Heart left ventricle (tissue), 16 donors: Measurements from ENCODE around the gene LRRC46. TPM values are rescaled to one million over a fixed set of nuclear protein-coding genes. Genes with fewer than 3 reads are reported as not detected.

Source experiments
- ATAC-seq, 4 donors: fragments of 200-7000 bp; cut with Tn5 transposase; one replicate each; pipeline ENCODE4 v1.9.1; 2020 to 2022; ENCODE audit warnings: moderate library complexity in 4 of 4, mild to moderate bottlenecking in 3 of 4, moderate number of reproducible peaks in 1 of 4
- DNase-seq, 5 donors: peaks; one replicate each; pipeline ENCODE4 v3.0.0-alpha.2; 2020
- H3K27ac ChIP-seq, 12 donors: fragments of 200-600 bp; sonication (generic) in 4 of 12; one replicate each; pipeline versions ENCODE4 v1.5.0 to v1.8.0; 2016 to 2022; ENCODE audit warnings: mild to moderate bottlenecking in 2 of 12
- H3K27me3 ChIP-seq, 9 donors: fragments of 200-600 bp; sonication (generic) in 2 of 9; one replicate each; pipeline versions ENCODE4 v1.5.1 to v1.8.0; 2016 to 2022; ENCODE audit warnings: mild to moderate bottlenecking in 3 of 9
- H3K36me3 ChIP-seq, 9 donors: fragments of 200-600 bp; sonication (generic) in 2 of 9; one replicate each; pipeline versions ENCODE4 v1.5.0 to v1.8.0; 2018 to 2022; ENCODE audit warnings: mild to moderate bottlenecking in 2 of 9
- H3K4me1 ChIP-seq, 12 donors: fragments of 200-600 bp; sonication (generic) in 4 of 12; one replicate each; pipeline versions ENCODE4 v1.5.0 to v1.8.0; 2016 to 2022; ENCODE audit warnings: mild to moderate bottlenecking in 3 of 12
- H3K4me3 ChIP-seq, 12 donors: fragments of 200-600 bp; sonication (generic) in 4 of 12; one replicate each; pipeline versions ENCODE4 v1.5.0 to v1.8.0; 2017 to 2022; ENCODE audit warnings: mild to moderate bottlenecking in 9 of 12, moderate library complexity in 4 of 12
- H3K9me3 ChIP-seq, 12 donors: fragments of 200-600 bp; sonication (generic) in 4 of 12; one replicate each; pipeline versions ENCODE4 v1.5.0 to v1.8.0; 2016 to 2022; ENCODE audit warnings: mild to moderate bottlenecking in 1 of 12
- POLR2A ChIP-seq, 2 donors: fragments of 450-650 bp; IDR thresholded peaks; one replicate each; pipeline ENCODE4 v1.6.1; 2017; ENCODE audit warnings: antibody characterized with exemption in 2 of 2, mild to moderate bottlenecking in 2 of 2, moderate library complexity in 2 of 2
- WGBS, 4 donors: extraction: QIAGEN DNeasy Blood & Tissue Kit in 2 of 4; methylation state at CpG; one replicate each; pipeline versions ENCODE4 v1.1.5 to v1.1.7; 2013 to 2018; 5-methylcytosine and 5-hydroxymethylcytosine counted together
- intact Hi-C, 10 donors: fragments of 100-400 bp; cut with DNase I; formaldehyde crosslinking; loops; one replicate each; pipeline versions ENCODE4 v1.11.1 to v1.14.2; 2022
- polyA plus RNA-seq, 2 donors: library from polyadenylated mRNA; stranded (reverse); fragments of 200-250 nt; gene quantifications; one replicate each; pipeline ENCODE4 v1.2.3, GENCODE V29; 2013
- total RNA-seq, 9 donors: library from RNA; depleted of rRNA in 2 of 9; stranded (reverse); fragments of >200 nt in 2 of 9; fragmentation: NEBNext Ultra II Directional in 3 of 9; extraction: Animal tissue kit (Norgen Biotek cat#: 25700) in 3 of 9; gene quantifications; one replicate each; pipeline versions ENCODE4 v1.1.0 to v1.2.4, GENCODE V29; 2016 to 2023
- TF ChIP-seq, protein P1 (sequence below), 12 donors: fragments of 200-600 bp; sonication (generic) in 4 of 12; IDR thresholded peaks; one replicate each; pipeline versions ENCODE4 v1.5.0 to v1.8.0; 2018 to 2022; ENCODE audit warnings: antibody characterized with exemption in 12 of 12, mild to moderate bottlenecking in 5 of 12
- donor health status: ischemic (EF 13 %, LVEDD 7.1; RV severe dilation, severe dysfunction).
- donor health status: healthy with polysubstance abuse.
- donor health status: DM: no; HTN: yes; CAD: no.
- donor health status: DM: no; HTN: no; CAD: no.
- donor health status: ischemic (EF 25% LVEDD 6.9; RV normal size, moderate dysfunction).
- donor health status: ischemic (EF 25% LVEDD 5.7; RV mildly dilated, moderate dysfunction).
- donor health status: healthy.
- donor health status: DM: yes; HTN: yes; CAD: no.
- donor health status: ischemic (EF 35%, LVEDD 5.7; RV mildly dilated, moderate dysfunction).
- donor health status: nonischemic (EF 11% LVEDD 7.7; RV severe dilation, severe dysfunction).
- donor health status: DM: yes; HTN: yes; CAD: no.
- donor health status: PGD.
- donor health status: ischemic (EF 29% LVEDD 5.4; RV normal size, mild dysfunction).
- donor health status: nonischemic (EF 23%, LVEDD 6.1; RV moderate dilation, normal function).

LRRC46 gene
- total and polyA plus RNA-seq, 11 donors, result 0.17 to 0.44 (median 0.32) TPM; not detected in 2

DNA sequence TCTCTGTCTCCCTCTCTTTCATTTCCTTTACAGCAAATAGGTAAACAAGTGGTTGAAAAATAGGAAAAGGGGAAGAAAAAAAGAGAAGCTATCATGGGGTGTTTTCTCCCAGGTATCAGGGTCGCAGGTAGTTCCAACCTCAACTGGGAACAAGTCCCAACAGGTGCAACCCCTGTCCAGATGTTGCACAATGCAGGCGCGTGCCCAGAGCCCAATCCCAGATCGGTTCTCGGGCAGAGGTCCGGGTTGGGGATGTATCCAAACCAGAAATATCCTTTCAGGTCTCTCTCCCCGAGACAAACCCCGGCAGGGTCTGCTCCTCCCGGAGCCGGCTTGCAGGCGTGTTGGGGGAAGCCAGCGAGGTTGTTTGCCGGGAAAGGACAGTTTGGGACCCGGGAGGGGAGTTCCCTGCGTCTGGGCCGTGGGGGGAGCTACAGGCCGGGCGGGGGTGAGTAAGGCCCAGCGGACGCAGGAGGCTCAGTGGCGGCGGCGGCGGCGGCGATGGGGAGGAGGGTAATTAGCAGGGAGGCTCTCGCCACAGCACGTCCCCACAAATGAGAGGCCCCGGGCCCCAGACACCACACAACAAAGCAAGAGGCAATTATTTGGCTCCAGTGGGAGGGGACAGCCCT, 40.7 kb downstream of the LRRC46 start:
- Histone ChIP-seq H3K9me3 (no peaks in the 10 kb centered on the region), H3K4me3 (no peak overlapping the region), H3K27me3 (peaks cover 0 to 81% (median 18%) of the 10 kb centered on the region in 9 donors), H3K36me3 (no peaks in the 10 kb centered on the region), H3K4me1 (peaks cover 0 to 8% (median 0%) of the 10 kb centered on the region in 12 donors), H3K27ac (no peak overlapping the region)
- intact Hi-C loops, result no loop called here
- DNase-seq, result peak in 1 of 5 donors; percentile 60
- no peak for TF ChIP-seq POLR2A (IDR thresholded peaks at IDR 0.05)
- TF ChIP-seq, protein P1, sequence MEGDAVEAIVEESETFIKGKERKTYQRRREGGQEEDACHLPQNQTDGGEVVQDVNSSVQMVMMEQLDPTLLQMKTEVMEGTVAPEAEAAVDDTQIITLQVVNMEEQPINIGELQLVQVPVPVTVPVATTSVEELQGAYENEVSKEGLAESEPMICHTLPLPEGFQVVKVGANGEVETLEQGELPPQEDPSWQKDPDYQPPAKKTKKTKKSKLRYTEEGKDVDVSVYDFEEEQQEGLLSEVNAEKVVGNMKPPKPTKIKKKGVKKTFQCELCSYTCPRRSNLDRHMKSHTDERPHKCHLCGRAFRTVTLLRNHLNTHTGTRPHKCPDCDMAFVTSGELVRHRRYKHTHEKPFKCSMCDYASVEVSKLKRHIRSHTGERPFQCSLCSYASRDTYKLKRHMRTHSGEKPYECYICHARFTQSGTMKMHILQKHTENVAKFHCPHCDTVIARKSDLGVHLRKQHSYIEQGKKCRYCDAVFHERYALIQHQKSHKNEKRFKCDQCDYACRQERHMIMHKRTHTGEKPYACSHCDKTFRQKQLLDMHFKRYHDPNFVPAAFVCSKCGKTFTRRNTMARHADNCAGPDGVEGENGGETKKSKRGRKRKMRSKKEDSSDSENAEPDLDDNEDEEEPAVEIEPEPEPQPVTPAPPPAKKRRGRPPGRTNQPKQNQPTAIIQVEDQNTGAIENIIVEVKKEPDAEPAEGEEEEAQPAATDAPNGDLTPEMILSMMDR (IDR thresholded peaks at IDR 0.05), result no peak
- WGBS, 4 donors, result 35 to 48% (median 45%) methylated on average over 29 of the region's 29 CpGs
- no peak for ATAC-seq

- Histone ChIP-seq H3K27me3 (peaks cover 0 to 82% (median 22%) of the 10 kb centered on the region in 9 donors), H3K4me1 (peaks cover 0 to 8% (median 0%) of the 10 kb centered on the region in 12 donors), H3K27ac (no peak overlapping the region), H3K36me3 (no peaks in the 10 kb centered on the region), H3K4me3 (no peak overlapping the region), H3K9me3 (no peaks in the 10 kb centered on the region)
- DNase-seq (no peak), ATAC-seq (no peak)
- intact Hi-C loops, result no loop called here
- 38 to 44% (median 42%) methylated on average over 6 to 15 of the region's 15 CpGs for WGBS, 4 donors
- TF ChIP-seq POLR2A (IDR thresholded peaks at IDR 0.05), result no peak
- TF ChIP-seq, protein P1 (IDR thresholded peaks at IDR 0.05), result no peak
Observed at GRCh38 chr17:47872651-47873161, 41.2 kb downstream of the LRRC46 start.

GRCh38 chr17:47873200-47874090, 42.0 kb downstream of the LRRC46 start:
- Histone ChIP-seq H3K9me3 (no peaks in the 10 kb centered on the region), H3K27ac (no peak overlapping the region), H3K36me3 (no peaks in the 10 kb centered on the region), H3K27me3 (peaks cover 0 to 80% (median 25%) of the 10 kb centered on the region in 9 donors), H3K4me1 (peaks cover 0 to 8% (median 0%) of the 10 kb centered on the region in 12 donors), H3K4me3 (no peak overlapping the region)
- DNase-seq, result peak in 1 of 5 donors; percentile 20
- ATAC-seq, result no peak
- intact Hi-C loops, result no loop called here
- 53 to 59% (median 58%) methylated on average over 4 of the region's 4 CpGs for WGBS, 4 donors
- no peak for TF ChIP-seq POLR2A (IDR thresholded peaks at IDR 0.05)
- TF ChIP-seq, protein P1 (IDR thresholded peaks at IDR 0.05), result no peak
